ENCODE measurements around the gene SRSF12.

SRSF12 gene

GRCh38 chr6:89116702-89117101 lies 1.2 kb downstream of the SRSF12 start:
- Histone ChIP-seq H3F3A (ENCODE audit: low read depth) (no peaks in the 10 kb centered on the region), H3K79me2 (ENCODE audit: insufficient read depth, low read length) (no peaks in the 10 kb centered on the region), H3K9me2 (replicated peaks; ENCODE audit: low read depth, low read length) (no peaks in the 10 kb centered on the region), H3K4me3 (ENCODE audit: low read length, poor library complexity, severe bottlenecking) (no peak overlapping the region), H3K36me3 (ENCODE audit: insufficient read depth, low read length) (no peaks in the 10 kb centered on the region), H3K9ac (ENCODE audit: low read depth, low read length, poor library complexity, severe bottlenecking) (no peak overlapping the region), H3K27me3 (ENCODE audit: insufficient read depth, low read length, poor library complexity, severe bottlenecking) (no peaks in the 10 kb centered on the region), H2AFZ (ENCODE audit: low read length) (no peak overlapping the region), H4K20me1 (ENCODE audit: insufficient read depth, low read length, poor library complexity, severe bottlenecking) (no peaks in the 10 kb centered on the region), H3K4me2 (ENCODE audit: low read depth, low read length, poor library complexity, severe bottlenecking) (no peak overlapping the region), H3K9me3 (ENCODE audit: insufficient read depth, low read depth, low read length) (no peaks in the 10 kb centered on the region), H3K4me1 (ENCODE audit: insufficient read depth, low read length, poor library complexity, severe bottlenecking) (no peaks in the 10 kb centered on the region)
- no peak for TF ChIP-seq EZH2phosphoT487 (IDR thresholded peaks at IDR 0.05; ENCODE audit: borderline replicate concordance)
- TF ChIP-seq CTCF (conservative IDR thresholded peaks at IDR 0.05; ENCODE audit: low read length), result no peak

- no peak overlapping the region for H3K4me2 ChIP-seq (ENCODE audit: low read depth, low read length, poor library complexity, severe bottlenecking)
- no peaks in the 10 kb centered on the region for H3K9me3 ChIP-seq (ENCODE audit: insufficient read depth, low read depth, low read length)
- H3K36me3 ChIP-seq (ENCODE audit: insufficient read depth, low read length), result no peaks in the 10 kb centered on the region
- H3K79me2 ChIP-seq (ENCODE audit: insufficient read depth, low read length), result no peaks in the 10 kb centered on the region
- H3K4me3 ChIP-seq (ENCODE audit: low read length, poor library complexity, severe bottlenecking), result no peak overlapping the region
- no peaks in the 10 kb centered on the region for H3F3A ChIP-seq (ENCODE audit: low read depth)
- no peak overlapping the region for H2AFZ ChIP-seq (ENCODE audit: low read length)
- no peak for TF ChIP-seq EZH2phosphoT487 (IDR thresholded peaks at IDR 0.05; ENCODE audit: borderline replicate concordance)
- TF ChIP-seq CTCF (conservative IDR thresholded peaks at IDR 0.05; ENCODE audit: low read length), result no peak
- H3K4me1 ChIP-seq (ENCODE audit: insufficient read depth, low read length, poor library complexity, severe bottlenecking), result no peaks in the 10 kb centered on the region
- H3K9me2 ChIP-seq (replicated peaks; ENCODE audit: low read depth, low read length), result no peaks in the 10 kb centered on the region
- no peaks in the 10 kb centered on the region for H3K27me3 ChIP-seq (ENCODE audit: insufficient read depth, low read length, poor library complexity, severe bottlenecking)
- no peak overlapping the region for H3K9ac ChIP-seq (ENCODE audit: low read depth, low read length, poor library complexity, severe bottlenecking)
- no peaks in the 10 kb centered on the region for H4K20me1 ChIP-seq (ENCODE audit: insufficient read depth, low read length, poor library complexity, severe bottlenecking)
Measured at GRCh38 chr6:89111933-89112332, 5.9 kb downstream of the SRSF12 start.

- H3K9ac ChIP-seq (ENCODE audit: low read depth, low read length, poor library complexity, severe bottlenecking), result no peak overlapping the region
- H3K4me3 ChIP-seq (ENCODE audit: low read length, poor library complexity, severe bottlenecking), result no peak overlapping the region
- H3K4me1 ChIP-seq (ENCODE audit: insufficient read depth, low read length, poor library complexity, severe bottlenecking), result no peaks in the 10 kb centered on the region
- no peaks in the 10 kb centered on the region for H4K20me1 ChIP-seq (ENCODE audit: insufficient read depth, low read length, poor library complexity, severe bottlenecking)
- no peaks in the 10 kb centered on the region for H3K9me3 ChIP-seq (ENCODE audit: insufficient read depth, low read depth, low read length)
- H3F3A ChIP-seq (ENCODE audit: low read depth), result no peaks in the 10 kb centered on the region
- H2AFZ ChIP-seq (ENCODE audit: low read length), result no peak overlapping the region
- H3K4me2 ChIP-seq (ENCODE audit: low read depth, low read length, poor library complexity, severe bottlenecking), result no peak overlapping the region
- H3K79me2 ChIP-seq (ENCODE audit: insufficient read depth, low read length), result no peaks in the 10 kb centered on the region
- no peaks in the 10 kb centered on the region for H3K27me3 ChIP-seq (ENCODE audit: insufficient read depth, low read length, poor library complexity, severe bottlenecking)
- no peaks in the 10 kb centered on the region for H3K36me3 ChIP-seq (ENCODE audit: insufficient read depth, low read length)
- TF ChIP-seq CTCF (conservative IDR thresholded peaks at IDR 0.05; ENCODE audit: low read length), result no peak
- TF ChIP-seq EZH2phosphoT487 (IDR thresholded peaks at IDR 0.05; ENCODE audit: borderline replicate concordance), result no peak
- no peaks in the 10 kb centered on the region for H3K9me2 ChIP-seq (replicated peaks; ENCODE audit: low read depth, low read length)
Measured at GRCh38 chr6:89110284-89110683, 7.6 kb downstream of the SRSF12 start.
